ENCODE results near the gene B9D2. TPM values are rescaled to one million over a fixed set of nuclear protein-coding genes. Genes with fewer than 3 reads are reported as not detected.
"Not testable (repeated sequence)": the region's sequence is repeated elsewhere in the genome, so short reads cannot be mapped to it uniquely, and the experiment has no call there.

B9D2 gene
- total RNA-seq = 1 to 10 TPM; 6.4 to 7.7 TPM

- Mint-ChIP-seq H3K36me3 (ENCODE audit: insufficient read depth in 2 of 2) (peaks cover 2 to 3% of the 10 kb centered on the region in 2 donors), H3K27ac (peak within 1 kb of the TSS; percentile 88), H3K27me3 (ENCODE audit: low read depth) (no peaks in the 10 kb centered on the region), H3K9me3 (no peaks in the 10 kb centered on the region), H3K4me3 (peak within 1 kb of the TSS; percentile 95 to 98), H3K4me1 (ENCODE audit: low read depth) (peaks cover 39% of the 10 kb centered on the region)
- DNase-seq (peak; percentile 96 to 99), ATAC-seq (replicated peaks in 1 of 2) (peak; percentile 98)
Measured at GRCh38 chr19:41363753-41364523, at the start of gene B9D2. Gene B9D2, minus strand, starts transcription at chr19:41364149. Its CDS starts 630 bp downstream, at chr19:41363519.

- Mint-ChIP-seq H3K4me1 (ENCODE audit: low read depth) (peaks cover 10% of the 10 kb centered on the region), H3K36me3 (ENCODE audit: insufficient read depth in 2 of 2) (peaks cover 0 to 7% of the 10 kb centered on the region in 2 donors), H3K9me3 (no peaks in the 10 kb centered on the region), H3K27ac (no peak overlapping the region), H3K27me3 (ENCODE audit: low read depth) (no peaks in the 10 kb centered on the region), H3K4me3 (no peak overlapping the region)
- no peak for ATAC-seq (replicated peaks in 1 of 2)
- DNase-seq = no peak
Measured at GRCh38 chr19:41412953-41413352, 49.0 kb upstream of the B9D2 start.

DNA sequence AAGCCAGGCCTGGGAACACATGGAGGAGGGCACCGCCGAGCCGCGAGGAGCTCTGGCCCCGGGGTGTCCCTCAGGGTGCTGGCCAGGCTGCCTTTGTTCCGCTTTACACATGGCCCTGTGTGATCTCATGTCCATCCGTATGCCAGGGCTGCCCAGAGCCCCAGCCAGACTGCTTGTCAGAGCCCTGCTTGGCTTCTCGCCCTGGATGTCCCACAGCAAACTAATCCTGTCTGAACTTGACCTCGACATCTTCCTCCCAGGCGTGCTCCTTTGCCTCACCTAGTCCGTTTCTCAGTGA lies 48.0 kb upstream of the B9D2 start:
- Mint-ChIP-seq H3K27ac (no peak overlapping the region), H3K4me3 (no peak overlapping the region), H3K4me1 (ENCODE audit: low read depth) (peaks cover 10% of the 10 kb centered on the region), H3K36me3 (ENCODE audit: insufficient read depth in 2 of 2) (peaks cover 0 to 6% of the 10 kb centered on the region in 2 donors), H3K9me3 (no peaks in the 10 kb centered on the region), H3K27me3 (ENCODE audit: low read depth) (no peaks in the 10 kb centered on the region)
- DNase-seq (no peak), ATAC-seq (replicated peaks in 1 of 2) (no peak)

- Mint-ChIP-seq H3K36me3 (ENCODE audit: insufficient read depth in 2 of 2) (peaks cover 0 to 6% of the 10 kb centered on the region in 2 donors), H3K4me3 (no peak overlapping the region), H3K27ac (no peak overlapping the region), H3K27me3 (ENCODE audit: low read depth) (no peaks in the 10 kb centered on the region), H3K9me3 (no peaks in the 10 kb centered on the region), H3K4me1 (ENCODE audit: low read depth) (peaks cover 10% of the 10 kb centered on the region)
- ATAC-seq (replicated peaks in 1 of 2) = no peak
- DNase-seq = no peak
Measured at GRCh38 chr19:41411100-41411967, 47.4 kb upstream of the B9D2 start.

GRCh38 chr19:41410336-41411054 lies 46.5 kb upstream of the B9D2 start:
- ATAC-seq (replicated peaks in 1 of 2) (no peak), DNase-seq (no peak)
- Mint-ChIP-seq H3K27me3 (ENCODE audit: low read depth) (no peaks in the 10 kb centered on the region), H3K36me3 (ENCODE audit: insufficient read depth in 2 of 2) (peaks cover 0 to 6% of the 10 kb centered on the region in 2 donors), H3K9me3 (no peaks in the 10 kb centered on the region), H3K4me3 (no peak overlapping the region), H3K27ac (no peak overlapping the region), H3K4me1 (ENCODE audit: low read depth) (peaks cover 10% of the 10 kb centered on the region)

GRCh38 chr19:41409288-41409687 lies 45.3 kb upstream of the B9D2 start:
- Mint-ChIP-seq H3K4me1 (ENCODE audit: low read depth) (peaks cover 10% of the 10 kb centered on the region), H3K27ac (no peak overlapping the region), H3K36me3 (ENCODE audit: insufficient read depth in 2 of 2) (peaks cover 0 to 2% of the 10 kb centered on the region in 2 donors), H3K9me3 (no peaks in the 10 kb centered on the region), H3K4me3 (no peak overlapping the region), H3K27me3 (ENCODE audit: low read depth) (no peaks in the 10 kb centered on the region)
- DNase-seq = no peak
- no peak for ATAC-seq (replicated peaks in 1 of 2)

DNA sequence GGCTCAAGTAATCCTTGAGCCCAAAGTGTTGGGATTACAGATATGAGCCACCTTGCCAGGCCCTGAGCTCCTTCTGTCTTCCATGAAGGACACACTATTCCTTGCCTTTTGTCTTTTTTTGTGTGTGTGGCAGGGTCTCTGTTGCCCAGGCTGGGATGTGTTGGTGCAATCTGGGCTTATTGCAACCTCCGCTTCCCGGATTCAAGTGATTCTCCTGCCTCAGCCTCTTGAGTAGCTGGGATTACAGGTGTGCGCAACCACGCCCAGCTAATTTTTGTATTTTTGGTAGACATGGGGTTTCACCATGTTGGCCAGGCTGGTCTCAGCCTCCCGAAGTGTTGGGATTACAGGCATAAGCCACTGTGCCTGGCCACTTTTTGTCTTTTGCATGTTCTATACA lies 44.9 kb upstream of the B9D2 start:
- H3K4me3 Mint-ChIP-seq; H3K9me3 Mint-ChIP-seq; H3K36me3 Mint-ChIP-seq (ENCODE audit: insufficient read depth in 2 of 2); DNase-seq; ATAC-seq (replicated peaks in 1 of 2); H3K27me3 Mint-ChIP-seq (ENCODE audit: low read depth); H3K27ac Mint-ChIP-seq: not testable (repeated sequence)
- peaks cover 10% of the 10 kb centered on the region for H3K4me1 Mint-ChIP-seq (ENCODE audit: low read depth)

DNA sequence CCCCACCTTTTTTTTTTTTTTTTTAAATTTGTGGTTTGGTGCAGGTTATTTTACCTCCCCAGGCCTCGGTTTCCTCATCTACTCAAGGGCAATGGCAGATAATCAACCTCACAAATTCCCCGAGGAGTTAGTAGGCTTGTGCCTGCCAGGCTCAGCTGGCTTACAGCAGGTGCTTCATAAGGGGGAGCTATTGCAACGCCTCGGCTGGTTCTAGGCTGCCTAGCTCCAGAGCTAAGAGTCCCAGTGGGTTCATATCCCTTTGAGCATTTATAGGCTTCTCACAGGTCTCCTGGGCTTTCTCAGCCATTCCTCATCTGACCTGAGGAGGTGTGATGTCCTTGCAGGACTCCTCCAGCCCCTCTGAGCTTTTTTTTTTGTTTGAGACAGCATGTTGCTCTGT lies 44.3 kb upstream of the B9D2 start:
- Mint-ChIP-seq H3K36me3 (ENCODE audit: insufficient read depth in 2 of 2) (no peaks in the 10 kb centered on the region), H3K4me1 (ENCODE audit: low read depth) (peaks cover 10% of the 10 kb centered on the region), H3K9me3 (no peaks in the 10 kb centered on the region), H3K27me3 (ENCODE audit: low read depth) (no peaks in the 10 kb centered on the region), H3K4me3 (no peak overlapping the region), H3K27ac (no peak overlapping the region)
- no peak for DNase-seq
- no peak for ATAC-seq (replicated peaks in 1 of 2)

DNA sequence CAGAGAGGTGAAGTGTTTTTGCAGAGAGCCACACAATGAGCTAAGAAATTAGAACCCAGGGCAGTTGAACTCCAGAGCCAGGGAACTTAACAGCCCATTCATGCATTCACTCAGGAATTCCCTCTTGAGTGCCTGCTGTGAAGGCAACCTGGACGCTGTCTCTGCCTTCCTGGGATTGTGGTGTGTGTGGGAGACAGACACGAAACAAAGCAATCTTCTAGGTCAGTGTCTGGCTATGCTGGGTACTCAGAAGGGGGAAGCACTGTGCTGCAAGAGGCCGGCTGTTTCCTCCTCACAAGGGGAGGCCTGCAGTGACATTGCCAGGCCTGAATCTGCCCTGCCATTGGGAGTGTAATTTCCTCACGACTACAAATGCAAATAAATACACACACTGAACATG lies 43.3 kb upstream of the B9D2 start:
- no peaks in the 10 kb centered on the region for H3K9me3 Mint-ChIP-seq
- H3K4me3 Mint-ChIP-seq = no peak overlapping the region
- no peak for ATAC-seq (replicated peaks in 1 of 2)
- H3K4me1 Mint-ChIP-seq (ENCODE audit: low read depth) = peaks cover 15% of the 10 kb centered on the region
- no peaks in the 10 kb centered on the region for H3K36me3 Mint-ChIP-seq (ENCODE audit: insufficient read depth in 2 of 2)
- no peaks in the 10 kb centered on the region for H3K27me3 Mint-ChIP-seq (ENCODE audit: low read depth)
- no peak for DNase-seq
- no peak overlapping the region for H3K27ac Mint-ChIP-seq

GRCh38 chr19:41405776-41406175 lies 41.8 kb upstream of the B9D2 start:
- ATAC-seq (replicated peaks in 1 of 2) (no peak), DNase-seq (no peak)
- H3K9me3 Mint-ChIP-seq = no peaks in the 10 kb centered on the region
- H3K4me3 Mint-ChIP-seq = no peak overlapping the region
- H3K27ac Mint-ChIP-seq = no peak overlapping the region
- peaks cover 22% of the 10 kb centered on the region for H3K4me1 Mint-ChIP-seq (ENCODE audit: low read depth)
- H3K36me3 Mint-ChIP-seq (ENCODE audit: insufficient read depth in 2 of 2) = no peaks in the 10 kb centered on the region
- H3K27me3 Mint-ChIP-seq (ENCODE audit: low read depth) = no peaks in the 10 kb centered on the region

- Mint-ChIP-seq H3K4me3 (no peak overlapping the region), H3K36me3 (ENCODE audit: insufficient read depth in 2 of 2) (no peaks in the 10 kb centered on the region), H3K27ac (no peak overlapping the region), H3K9me3 (no peaks in the 10 kb centered on the region), H3K4me1 (ENCODE audit: low read depth) (peaks cover 22% of the 10 kb centered on the region), H3K27me3 (ENCODE audit: low read depth) (no peaks in the 10 kb centered on the region)
- DNase-seq (no peak), ATAC-seq (replicated peaks in 1 of 2) (no peak)
Measured at GRCh38 chr19:41403181-41403970, 39.4 kb upstream of the B9D2 start.

DNA sequence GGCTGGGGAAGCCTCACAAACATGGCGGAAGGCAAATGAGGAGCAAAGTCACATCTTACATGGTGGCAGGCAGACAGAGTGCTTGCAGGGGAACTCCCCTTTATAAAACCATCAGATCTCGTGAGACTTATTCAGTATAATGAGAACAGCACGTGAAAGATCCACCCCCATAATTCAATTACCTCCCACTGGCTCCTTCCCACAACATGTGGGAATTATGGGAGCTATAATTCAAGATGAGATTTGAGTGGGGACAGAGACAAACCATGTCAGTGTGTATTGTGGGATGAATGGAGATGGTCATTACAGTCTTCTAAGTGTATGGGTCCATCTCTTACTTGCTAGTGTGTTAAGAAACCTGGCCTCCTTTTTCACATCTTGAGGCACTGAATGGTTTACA lies 38.1 kb upstream of the B9D2 start:
- H3K36me3 Mint-ChIP-seq (ENCODE audit: insufficient read depth in 2 of 2) = no peaks in the 10 kb centered on the region
- no peaks in the 10 kb centered on the region for H3K9me3 Mint-ChIP-seq
- no peaks in the 10 kb centered on the region for H3K27me3 Mint-ChIP-seq (ENCODE audit: low read depth)
- ATAC-seq (replicated peaks in 1 of 2) = no peak
- H3K27ac Mint-ChIP-seq = no peak overlapping the region
- DNase-seq = no peak
- peaks cover 29% of the 10 kb centered on the region for H3K4me1 Mint-ChIP-seq (ENCODE audit: low read depth)
- H3K4me3 Mint-ChIP-seq = no peak overlapping the region

Data from activated T-cell treated with anti-CD3 and anti-CD28 coated beads, Interleukin-2, amount 50 U/mL, for 72 hours (primary cell).